Endodermal cell (in vitro differentiated cells): ENCODE measurements around the gene KPNA3. TPM values are rescaled to one million over a fixed set of nuclear protein-coding genes. Genes with fewer than 3 reads are reported as not detected.

Experiments used
- DNase-seq: peaks from one replicate; pipeline ENCODE4 v3.0.0-alpha.2; 2017
- H3K27ac ChIP-seq: 2 replicates; pipeline ENCODE4 v1.5.1; 2013; ENCODE audit warnings: mild to moderate bottlenecking, low read depth, low read length, moderate library complexity
- H3K27me3 ChIP-seq: 2 replicates; pipeline ENCODE4 v1.6.1; 2013; ENCODE audit warnings: mild to moderate bottlenecking, low read length, moderate library complexity; ENCODE audit not compliant: insufficient read depth, control insufficient read depth, poor library complexity, severe bottlenecking
- H3K36me3 ChIP-seq: 2 replicates; pipeline ENCODE4 v1.7.0; 2013; ENCODE audit warnings: mild to moderate bottlenecking, low read length, moderate library complexity; ENCODE audit not compliant: control insufficient read depth, insufficient read depth
- H3K4me1 ChIP-seq: one replicate; pipeline ENCODE4 v1.7.0; 2013; ENCODE audit warnings: low read length; ENCODE audit not compliant: control insufficient read depth, insufficient read depth
- H3K4me3 ChIP-seq: 2 replicates; pipeline ENCODE4 v1.5.1; 2013; ENCODE audit warnings: mild to moderate bottlenecking, low read length, moderate library complexity
- H3K9ac ChIP-seq: 2 replicates; pipeline ENCODE4 v1.6.1; 2013; ENCODE audit warnings: mild to moderate bottlenecking, low read length, moderate library complexity; ENCODE audit not compliant: poor library complexity, severe bottlenecking; ENCODE audit errors: extremely low read depth
- H3K9me3 ChIP-seq: 2 replicates; pipeline ENCODE4 v1.6.1; 2013; ENCODE audit warnings: mild to moderate bottlenecking, low read length, moderate library complexity; ENCODE audit not compliant: control insufficient read depth
- H3K27ac Mint-ChIP-seq: 2 replicates; pipeline ENCODE4 v1.8.0; 2020; ENCODE audit warnings: mixed read lengths
- H3K27me3 Mint-ChIP-seq: 2 replicates; pipeline ENCODE4 v1.8.0; 2021; ENCODE audit warnings: mild to moderate bottlenecking, mixed read lengths; ENCODE audit not compliant: insufficient read depth
- H3K36me3 Mint-ChIP-seq: 2 replicates; pipeline ENCODE4 v1.8.0; 2020; ENCODE audit warnings: low read depth, mixed read lengths
- H3K4me1 Mint-ChIP-seq: 2 replicates; pipeline ENCODE4 v1.8.0; 2020; ENCODE audit warnings: mixed read lengths
- H3K4me3 Mint-ChIP-seq: 2 replicates; pipeline ENCODE4 v1.8.0; 2020; ENCODE audit warnings: mild to moderate bottlenecking, moderate library complexity, mixed read lengths
- H3K9me3 Mint-ChIP-seq: 2 replicates; pipeline ENCODE4 v1.8.0; 2020; ENCODE audit warnings: mild to moderate bottlenecking, mixed read lengths
- WGBS, 2 experiments: methylation state at CpG; one replicate each; pipeline versions ENCODE4 v1.1.5 to v1.1.7; 2013; ENCODE audit warnings: missing lambda C conversion rate in 2 of 2, mixed read lengths in 1 of 2; ENCODE audit not compliant: insufficient coverage in 1 of 2, insufficient read length in 1 of 2; 5-methylcytosine and 5-hydroxymethylcytosine counted together
- total RNA-seq, 2 donors: library from RNA; stranded (reverse); fragmentation: NEBNext Ultra II Directional in 1 of 2; extraction: Animal tissue kit (Norgen Biotek cat#: 25700) in 1 of 2; gene quantifications; 2 replicates in 1 of 2; 3 replicates in 1 of 2; pipeline ENCODE4 v1.2.1, GENCODE V29; 2021
- TF ChIP-seq, protein P1 (sequence below): fragments of 200-600 bp; sonication (generic); conservative IDR thresholded peaks from 2 replicates; pipeline ENCODE4 v1.5.0; 2021; ENCODE audit warnings: antibody characterized with exemption, mild to moderate bottlenecking

KPNA3 gene
- total RNA-seq, 2 donors from 2014 or later: 59.0 to 64.2 TPM

DNA sequence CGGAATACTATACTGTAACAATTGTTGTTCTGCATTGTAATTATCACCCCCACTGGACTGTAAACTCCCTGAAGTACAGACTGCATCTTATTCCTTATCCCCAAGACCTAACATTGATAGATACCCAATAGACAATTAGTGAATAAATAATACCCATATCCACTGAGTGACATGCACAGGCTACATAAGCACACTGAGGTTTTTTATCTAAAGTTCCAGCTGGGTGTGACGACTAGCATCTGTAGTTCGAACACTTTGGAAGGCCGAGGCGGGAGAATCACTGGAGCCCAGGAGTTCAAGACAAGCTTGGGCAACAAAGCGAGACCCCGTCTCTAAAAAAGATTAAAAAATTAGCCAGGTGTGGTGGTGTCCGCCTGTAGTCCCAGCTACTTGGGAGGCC is 2.5 kb downstream of the KPNA3 start:
- peaks cover 43% of the 10 kb centered on the region for H3K4me1 Mint-ChIP-seq
- H3K4me3 ChIP-seq: peak overlapping the region; percentile 98

DNA sequence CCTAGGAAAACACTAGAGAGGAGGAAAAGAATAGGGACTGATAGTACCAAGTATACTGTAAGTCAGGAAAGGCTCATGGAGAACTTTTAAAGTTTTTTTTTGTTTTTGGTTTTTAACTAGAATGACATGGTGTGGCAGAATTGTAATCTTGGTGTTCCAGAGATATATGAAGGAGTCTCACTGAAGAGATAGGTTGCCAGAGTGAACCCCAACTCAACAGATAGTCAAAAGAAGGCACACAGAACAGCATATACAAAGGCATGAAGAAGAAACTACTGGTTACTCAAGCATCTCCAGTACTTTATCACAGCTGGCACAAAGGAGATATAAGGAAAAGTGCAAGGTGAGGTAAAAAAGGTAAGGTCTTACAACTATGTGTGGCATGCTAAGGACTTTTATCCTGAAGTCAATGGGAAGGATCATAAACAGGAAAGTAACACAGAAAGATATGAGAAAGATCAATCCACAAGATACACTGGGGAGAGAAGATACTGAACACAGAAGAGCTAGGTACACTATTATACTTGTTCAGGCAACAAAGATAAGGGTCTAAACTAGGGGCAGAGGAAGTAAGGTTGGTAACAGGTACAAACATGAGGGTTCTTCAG is 6.0 kb downstream of the KPNA3 start:
- no peak for DNase-seq
- Mint-ChIP-seq H3K27ac (no peak overlapping the region), H3K4me3 (no peak overlapping the region), H3K9me3 (no peaks in the 10 kb centered on the region), H3K36me3 (peaks cover 20% of the 10 kb centered on the region), H3K4me1 (peaks cover 55% of the 10 kb centered on the region), H3K27me3 (no peaks in the 10 kb centered on the region)
- Histone ChIP-seq H3K36me3 (no peaks in the 10 kb centered on the region), H3K9ac (no peak overlapping the region), H3K4me1 (peaks cover 2% of the 10 kb centered on the region), H3K27ac (no peak overlapping the region), H3K9me3 (no peaks in the 10 kb centered on the region), H3K27me3 (no peaks in the 10 kb centered on the region), H3K4me3 (no peak overlapping the region)
- TF ChIP-seq, protein P1, sequence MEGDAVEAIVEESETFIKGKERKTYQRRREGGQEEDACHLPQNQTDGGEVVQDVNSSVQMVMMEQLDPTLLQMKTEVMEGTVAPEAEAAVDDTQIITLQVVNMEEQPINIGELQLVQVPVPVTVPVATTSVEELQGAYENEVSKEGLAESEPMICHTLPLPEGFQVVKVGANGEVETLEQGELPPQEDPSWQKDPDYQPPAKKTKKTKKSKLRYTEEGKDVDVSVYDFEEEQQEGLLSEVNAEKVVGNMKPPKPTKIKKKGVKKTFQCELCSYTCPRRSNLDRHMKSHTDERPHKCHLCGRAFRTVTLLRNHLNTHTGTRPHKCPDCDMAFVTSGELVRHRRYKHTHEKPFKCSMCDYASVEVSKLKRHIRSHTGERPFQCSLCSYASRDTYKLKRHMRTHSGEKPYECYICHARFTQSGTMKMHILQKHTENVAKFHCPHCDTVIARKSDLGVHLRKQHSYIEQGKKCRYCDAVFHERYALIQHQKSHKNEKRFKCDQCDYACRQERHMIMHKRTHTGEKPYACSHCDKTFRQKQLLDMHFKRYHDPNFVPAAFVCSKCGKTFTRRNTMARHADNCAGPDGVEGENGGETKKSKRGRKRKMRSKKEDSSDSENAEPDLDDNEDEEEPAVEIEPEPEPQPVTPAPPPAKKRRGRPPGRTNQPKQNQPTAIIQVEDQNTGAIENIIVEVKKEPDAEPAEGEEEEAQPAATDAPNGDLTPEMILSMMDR: no peak

More for the DNA sequence above, 2.5 kb downstream of the KPNA3 start:
- H3K27me3 Mint-ChIP-seq: no peaks in the 10 kb centered on the region
- 96% methylated on average over 8 of the region's 8 CpGs for WGBS, 2 experiments
- H3K4me3 Mint-ChIP-seq: peak overlapping the region; percentile 93
- no peak overlapping the region for H3K27ac ChIP-seq
- TF ChIP-seq, protein P1: no peak
- peaks cover 2% of the 10 kb centered on the region for H3K4me1 ChIP-seq
- H3K27me3 ChIP-seq: no peaks in the 10 kb centered on the region
- H3K36me3 ChIP-seq: no peaks in the 10 kb centered on the region
- no peak for DNase-seq
- H3K36me3 Mint-ChIP-seq: peaks cover 18% of the 10 kb centered on the region
- no peaks in the 10 kb centered on the region for H3K9me3 Mint-ChIP-seq
- no peaks in the 10 kb centered on the region for H3K9me3 ChIP-seq
- H3K27ac Mint-ChIP-seq: no peak overlapping the region
- H3K9ac ChIP-seq: no peak overlapping the region

DNA sequence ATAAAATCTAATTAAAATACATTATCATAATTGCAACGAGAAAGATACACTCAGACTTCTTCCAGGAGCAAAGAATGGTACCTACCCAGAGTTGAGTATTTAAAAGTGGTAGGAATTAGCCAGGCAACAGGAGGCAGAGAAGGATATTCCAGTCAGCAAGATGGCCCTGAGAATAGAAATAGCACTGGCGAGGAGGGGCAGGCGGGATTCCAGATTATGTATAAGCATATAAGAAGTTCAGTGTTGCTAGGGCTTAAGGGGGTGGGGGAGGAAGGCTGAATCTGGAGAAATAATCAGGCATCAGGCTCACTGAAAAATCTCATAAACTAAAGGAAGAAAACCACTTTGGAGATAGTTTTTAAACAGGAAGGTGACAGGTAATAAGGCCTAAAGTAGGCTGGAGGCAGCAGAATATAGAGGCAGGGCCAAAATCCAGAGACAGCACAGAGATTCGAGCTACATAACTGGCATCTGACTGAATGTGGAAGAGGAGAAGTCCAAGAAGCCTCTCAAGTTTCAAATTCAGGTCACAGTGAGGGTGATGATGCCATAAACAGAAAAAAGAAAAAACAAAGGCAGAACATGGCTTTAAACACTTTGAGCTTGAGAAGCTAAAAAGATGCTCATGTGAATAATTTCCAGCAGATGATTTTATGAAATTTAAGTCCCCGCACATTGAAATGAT is 7.5 kb downstream of the KPNA3 start:
- Mint-ChIP-seq H3K36me3 (peaks cover 17% of the 10 kb centered on the region), H3K27ac (no peak overlapping the region), H3K4me3 (no peak overlapping the region), H3K4me1 (peaks cover 52% of the 10 kb centered on the region), H3K9me3 (no peaks in the 10 kb centered on the region), H3K27me3 (no peaks in the 10 kb centered on the region)
- WGBS, 2 experiments: 85 to 95% methylated on average over 2 to 5 of the region's 5 CpGs
- peaks cover 2% of the 10 kb centered on the region for H3K4me1 ChIP-seq
- H3K9ac ChIP-seq: no peak overlapping the region
- no peaks in the 10 kb centered on the region for H3K9me3 ChIP-seq
- DNase-seq: no peak
- no peaks in the 10 kb centered on the region for H3K27me3 ChIP-seq
- TF ChIP-seq, protein P1: no peak
- no peak overlapping the region for H3K27ac ChIP-seq
- H3K4me3 ChIP-seq: no peak overlapping the region
- H3K36me3 ChIP-seq: no peaks in the 10 kb centered on the region
